ENCODE measurements around the gene LOX.
A peak's percentile ranks its signal among the peaks of the same experiment; 100 is the strongest.

GRCh38 chr5:122076669-122077365 is 1.2 kb downstream of the LOX start:
- TF ChIP-seq TAF1 (IDR thresholded peaks at IDR 0.05; ENCODE audit: low read depth) (no peak), EP300 (IDR thresholded peaks at IDR 0.05; ENCODE audit: borderline replicate concordance) (no peak), TEAD4 (IDR thresholded peaks at IDR 0.05) (peak; percentile 47; the same call in 1 of the 2 replicates), ZBTB7A (IDR thresholded peaks at IDR 0.05; ENCODE audit: low read depth) (no peak), REST (IDR thresholded peaks at IDR 0.05; ENCODE audit: low read depth) (no peak), EGR1 (IDR thresholded peaks at IDR 0.05) (no peak), CEBPB (IDR thresholded peaks at IDR 0.05) (no peak), MAX (IDR thresholded peaks at IDR 0.05) (peak; percentile 64), RAD21 (IDR thresholded peaks at IDR 0.05; ENCODE audit: low read depth) (peak; percentile 72), CREB1 (IDR thresholded peaks at IDR 0.05; ENCODE audit: low read depth) (no peak), YY1 (IDR thresholded peaks at IDR 0.05; ENCODE audit: low read depth) (no peak), TCF12 (IDR thresholded peaks at IDR 0.05; ENCODE audit: low read depth) (no peak), NFIC (IDR thresholded peaks at IDR 0.05) (no peak), FOXM1 (IDR thresholded peaks at IDR 0.05; ENCODE audit: borderline replicate concordance, low read depth) (no peak)
